SK-N-SH (cell line): ENCODE results near the gene FBXO44. TPM values are rescaled to one million over a fixed set of nuclear protein-coding genes. Genes with fewer than 3 reads are reported as not detected.

Source experiments
- CTCF ChIA-PET: fragments of 300-600, 350-600 bp; formaldehyde crosslinking; extraction: SDS; loops from one replicate; lab custom pipeline; 2021; lab: Yijun Ruan, JAX
- POLR2A ChIA-PET: fragments of 350-600 bp; sonication (Branson Sonifier 250); formaldehyde crosslinking; extraction: SDS; loops from one replicate; lab custom pipeline; 2020; ENCODE audit warnings: antibody characterized with exemption, inconsistent platforms; lab: Yijun Ruan, JAX
- DNase-seq: peaks from one replicate; pipeline ENCODE4 v3.0.0; 2012
- H2AFZ ChIP-seq: fragments of 200-600 bp; sonication (generic); 2 replicates; pipeline ENCODE4 v1.8.1; 2016; ENCODE audit warnings: antibody characterized with exemption, mild to moderate bottlenecking, low read depth
- H3F3A ChIP-seq: fragments of 200-600 bp; sonication (generic); replicated peaks from 2 replicates; pipeline ENCODE3; 2016; ENCODE audit warnings: antibody characterized with exemption, mild to moderate bottlenecking; ENCODE audit not compliant: insufficient read depth
- H3K27ac ChIP-seq, 2 experiments: fragments of 200-500 bp in 1 of 2; fragments of 200-600 bp in 1 of 2; sonication (Bioruptor generic) in 1 of 2; sonication (generic), shearing (Covaris generic) in 1 of 2; 2 replicates each; pipeline versions ENCODE4 v1.5.1 to v1.6.1; 2014 to 2016; ENCODE audit warnings: low read depth in 2 of 2, inconsistent platforms in 1 of 2, low read length in 1 of 2, mild to moderate bottlenecking in 1 of 2, mixed read lengths in 1 of 2
- H3K27me3 ChIP-seq: fragments of 200-600 bp; sonication (generic), shearing (Covaris generic); 2 replicates; pipeline ENCODE4 v1.6.1; 2016; ENCODE audit warnings: mixed run types; ENCODE audit not compliant: insufficient read depth
- H3K36me3 ChIP-seq, 2 experiments: fragments of 200-500 bp in 1 of 2; fragments of 200-600 bp in 1 of 2; sonication (Bioruptor generic) in 1 of 2; sonication (generic) in 1 of 2; replicated peaks in 1 of 2; 2 replicates each; pipeline versions ENCODE3 to v1.5.1; 2014 to 2016; ENCODE audit warnings: low read length in 1 of 2, mild to moderate bottlenecking in 1 of 2; ENCODE audit not compliant: insufficient read depth in 2 of 2, control insufficient read depth in 1 of 2
- H3K4me1 ChIP-seq, 2 experiments: fragments of 200-500 bp in 1 of 2; fragments of 200-600 bp in 1 of 2; sonication (Bioruptor generic) in 1 of 2; sonication (generic), shearing (Covaris generic) in 1 of 2; 2 replicates each; pipeline versions ENCODE4 v1.5.1 to v1.6.1; 2014 to 2016; ENCODE audit warnings: low read depth in 1 of 2, low read length in 1 of 2, mixed run types in 1 of 2; ENCODE audit not compliant: insufficient read depth in 2 of 2, control insufficient read depth in 1 of 2
- H3K4me2 ChIP-seq: fragments of 200-600 bp; sonication (generic), shearing (Covaris generic); 2 replicates; pipeline ENCODE4 v1.6.1; 2017; ENCODE audit warnings: mixed run types
- H3K4me3 ChIP-seq, 2 experiments: fragments of 200-500 bp in 1 of 2; fragments of 200-600 bp in 1 of 2; sonication (Bioruptor generic) in 1 of 2; sonication (generic), shearing (Covaris generic) in 1 of 2; 2 replicates each; pipeline versions ENCODE4 v1.5.1 to v1.8.1; 2014 to 2016; ENCODE audit warnings: low read depth in 2 of 2, inconsistent platforms in 1 of 2, low read length in 1 of 2, mild to moderate bottlenecking in 1 of 2, mixed read lengths in 1 of 2, moderate library complexity in 1 of 2
- H3K79me2 ChIP-seq: fragments of 200-600 bp; sonication (generic); 2 replicates; pipeline ENCODE4 v1.8.1; 2017; ENCODE audit warnings: mild to moderate bottlenecking; ENCODE audit not compliant: insufficient read depth
- H3K9ac ChIP-seq: fragments of 200-600 bp; sonication (generic); 2 replicates; pipeline ENCODE4 v1.6.1; 2017; ENCODE audit warnings: mixed run types
- H3K9me2 ChIP-seq: fragments of 200-600 bp; sonication (generic); 2 replicates; pipeline ENCODE4 v1.6.1; 2017; ENCODE audit warnings: mixed run types
- H3K9me3 ChIP-seq: fragments of 200-600 bp; sonication (generic); 2 replicates; pipeline ENCODE4 v1.6.1; 2017; ENCODE audit warnings: mixed run types, mild to moderate bottlenecking, moderate library complexity
- H4K20me1 ChIP-seq: fragments of 200-600 bp; sonication (generic); 2 replicates; pipeline ENCODE4 v1.6.1; 2017; ENCODE audit warnings: mild to moderate bottlenecking, mixed run types; ENCODE audit not compliant: insufficient read depth
- CTCF ChIP-seq: fragments of 200-600 bp; sonication (generic); IDR thresholded peaks from 2 replicates; pipeline ENCODE4 v1.6.1; 2017; ENCODE audit warnings: antibody characterized with exemption, mild to moderate bottlenecking, moderate library complexity
- EZH2phosphoT487 ChIP-seq: fragments of 200-600 bp; sonication (generic); IDR thresholded peaks from 2 replicates; pipeline ENCODE4 v1.6.1; 2017; ENCODE audit warnings: low read depth, mixed run types, mild to moderate bottlenecking, antibody characterized with exemption, moderate library complexity, borderline replicate concordance
- FOXM1 ChIP-seq: IDR thresholded peaks from 2 replicates; pipeline ENCODE4 v1.4.0; 2012; ENCODE audit warnings: low read depth, mild to moderate bottlenecking
- GATA2 ChIP-seq: sonication (generic); formaldehyde crosslinking; IDR thresholded peaks from 2 replicates; pipeline ENCODE4 v1.5.0; 2020; ENCODE audit warnings: mild to moderate bottlenecking, missing genetic modification reagents
- MAX ChIP-seq: IDR thresholded peaks from 2 replicates; pipeline ENCODE4 v1.4.0; 2012; ENCODE audit warnings: low read depth
- MEF2A ChIP-seq: IDR thresholded peaks from 2 replicates; pipeline ENCODE4 v1.4.0; 2012; ENCODE audit warnings: low read depth, borderline replicate concordance
- MXI1 ChIP-seq: IDR thresholded peaks from 2 replicates; pipeline ENCODE4 v1.6.1; 2012; ENCODE audit warnings: mild to moderate bottlenecking, low read depth, low read length, improper control_type of control experiment
- RAD21 ChIP-seq: IDR thresholded peaks from 2 replicates; pipeline ENCODE4 v1.6.1; 2012; ENCODE audit warnings: mild to moderate bottlenecking, low read length
- REST ChIP-seq: IDR thresholded peaks from 2 replicates; pipeline ENCODE4 v1.6.1; 2012; ENCODE audit warnings: mild to moderate bottlenecking, low read depth, low read length, moderate library complexity
- RXRA ChIP-seq: IDR thresholded peaks from 2 replicates; pipeline ENCODE4 v1.4.0; 2012; ENCODE audit warnings: low read depth, mild to moderate bottlenecking, borderline replicate concordance
- SIN3A ChIP-seq: IDR thresholded peaks from 2 replicates; pipeline ENCODE4 v1.6.1; 2012; ENCODE audit warnings: low read depth, mild to moderate bottlenecking, low read length, moderate library complexity, borderline replicate concordance
- TCF12 ChIP-seq: IDR thresholded peaks from 2 replicates; pipeline ENCODE4 v1.4.0; 2012
- WGBS: methylation state at CpG from one replicate; pipeline ENCODE4 v1.1.6; 2017; ENCODE audit warnings: low lambda C conversion rate; 5-methylcytosine and 5-hydroxymethylcytosine counted together
- polyA plus RNA-seq, 3 experiments: library from polyadenylated mRNA; depleted of rRNA; stranded (reverse); fragments of >200 nt; gene quantifications; 2 replicates each; pipeline ENCODE4 v1.2.3, GENCODE V29; 2012

Gene FBXO44
- polyA plus RNA-seq, 1 of the 3 experiments (the other 2 are of a cell fraction) = 42.8 TPM

GRCh38 chr1:11647333-11647732 lies 7.3 kb upstream of the FBXO44 start:
- CTCF ChIA-PET = interaction anchor here (0.6 to 9.9 kb wide), 11 partner anchors 17 to 651 kb away, joined by 3 to 205 read pairs (median 4); partner anchors contain the start of genes DISP3, FBXO6 and UBIAD1
- Histone ChIP-seq H3K27me3 (no peaks in the 10 kb centered on the region), H3K4me1 (peaks cover 0 to 13% of the 10 kb centered on the region in 2 experiments; a peak in 1 of 4 replicates), H3K4me2 (no peak overlapping the region), H3K79me2 (no peaks in the 10 kb centered on the region), H3K9me3 (no peaks in the 10 kb centered on the region), H3K27ac (no peak overlapping the region), H3K9ac (no peak overlapping the region), H3K36me3 (no peaks in the 10 kb centered on the region), H4K20me1 (no peaks in the 10 kb centered on the region), H2AFZ (no peak overlapping the region), H3K4me3 (no peak overlapping the region), H3F3A (no peaks in the 10 kb centered on the region), H3K9me2 (no peaks in the 10 kb centered on the region)
- DNase-seq = no peak
- 48% methylated on average over 2 of the region's 7 CpGs for WGBS
- TF ChIP-seq MEF2A (no peak), MAX (no peak), MXI1 (no peak), RXRA (no peak), REST (no peak), FOXM1 (no peak), EZH2phosphoT487 (no peak), GATA2 (CRISPR knock-in tag) (no peak), RAD21 (no peak), TCF12 (no peak), CTCF (no peak), SIN3A (no peak)
- POLR2A ChIA-PET = no interaction called here
